Epithelial cell of esophagus (primary cell): ENCODE measurements around the gene ZBED1.

Experiments
- DNase-seq: peaks from one replicate; pipeline ENCODE4 v3.0.0; 2010; ENCODE audit warnings: low read depth
- H3K4me3 ChIP-seq: 2 replicates; pipeline ENCODE4 v1.5.1; 2011; ENCODE audit warnings: mild to moderate bottlenecking, low read length, control low read depth
- CTCF ChIP-seq: IDR thresholded peaks from 2 replicates; pipeline ENCODE4 v1.5.1; 2011; ENCODE audit warnings: low read depth, mild to moderate bottlenecking, low read length, control low read depth, inconsistent platforms; ENCODE audit not compliant: insufficient read depth; ENCODE audit errors: missing control alignments

ZBED1 gene

GRCh38 chrX:2452799-2453198 lies 48.0 kb downstream of the ZBED1 start:
- DNase-seq, result no peak
- H3K4me3 ChIP-seq, result no peak overlapping the region
- no peak for TF ChIP-seq CTCF

- H3K4me3 ChIP-seq, result no peak overlapping the region
- no peak for DNase-seq
- TF ChIP-seq CTCF, result no peak
These were observed 48.4 kb downstream of the ZBED1 start for GRCh38 chrX:2452317-2452784.

- DNase-seq, result peak; percentile 42
- TF ChIP-seq CTCF, result no peak
- H3K4me3 ChIP-seq, result no peak overlapping the region
These were observed 49.1 kb downstream of the ZBED1 start for GRCh38 chrX:2451501-2452316.

- TF ChIP-seq CTCF, result no peak
- no peak for DNase-seq
- no peak overlapping the region for H3K4me3 ChIP-seq
These were observed 50.1 kb downstream of the ZBED1 start for GRCh38 chrX:2450681-2451080.

GRCh38 chrX:2449135-2449886 lies 51.5 kb downstream of the ZBED1 start:
- TF ChIP-seq CTCF, result no peak
- no peak overlapping the region for H3K4me3 ChIP-seq
- DNase-seq, result no peak

- DNase-seq, result no peak
- no peak overlapping the region for H3K4me3 ChIP-seq
- no peak for TF ChIP-seq CTCF
These were observed 53.3 kb downstream of the ZBED1 start for GRCh38 chrX:2447484-2447883.
